Psoas muscle (tissue), 8 donors: ENCODE results near the gene ADAMTS2. TPM values are rescaled to one million over a fixed set of nuclear protein-coding genes. Genes with fewer than 3 reads are reported as not detected.

Experiments used
- ATAC-seq, 4 donors: fragments of 200-7000 bp; cut with Tn5 transposase; one replicate each; pipeline ENCODE4 v1.9.1; 2020; ENCODE audit warnings: moderate library complexity in 3 of 4, mild to moderate bottlenecking in 2 of 4
- DNase-seq, 2 donors: peaks; one replicate each; pipeline ENCODE4 v3.0.0-alpha.2; 2020
- H3K27ac ChIP-seq: fragments of 200-600 bp; one replicate; pipeline ENCODE4 v1.8.0; 2022
- H3K27me3 ChIP-seq, 3 donors: fragments of 200-600 bp in 1 of 3; one replicate each; pipeline versions ENCODE4 v1.6.1 to v1.8.0; 2013 to 2022; ENCODE audit warnings: low read length in 2 of 3, mild to moderate bottlenecking in 2 of 3, moderate library complexity in 1 of 3; ENCODE audit not compliant: insufficient read depth in 3 of 3
- H3K36me3 ChIP-seq, 2 donors: fragments of 200-600 bp in 1 of 2; one replicate each; pipeline versions ENCODE4 v1.6.1 to v1.8.0; 2013 to 2022; ENCODE audit warnings: low read depth in 1 of 2, mild to moderate bottlenecking in 1 of 2, moderate library complexity in 1 of 2; ENCODE audit not compliant: insufficient read depth in 1 of 2
- H3K4me1 ChIP-seq: fragments of 200-600 bp; one replicate; pipeline ENCODE4 v1.8.0; 2022
- H3K4me3 ChIP-seq: fragments of 200-600 bp; one replicate; pipeline ENCODE4 v1.8.0; 2022; ENCODE audit warnings: mild to moderate bottlenecking
- H3K9me3 ChIP-seq: fragments of 200-600 bp; one replicate; pipeline ENCODE4 v1.8.0; 2022
- CTCF ChIP-seq: fragments of 200-600 bp; IDR thresholded peaks from one replicate; pipeline ENCODE4 v1.8.0; 2022; ENCODE audit warnings: antibody characterized with exemption
- WGBS, 3 donors: extraction: QIAGEN DNeasy Blood & Tissue Kit; methylation state at CpG; one replicate each; pipeline versions ENCODE4 v1.1.6 to v1.1.7; 2013; 5-methylcytosine and 5-hydroxymethylcytosine counted together
- intact Hi-C, 2 donors: fragments of 100-400 bp; cut with DNase I; formaldehyde crosslinking; loops; one replicate each; pipeline versions ENCODE4 v1.11.0 to v1.14.2; 2022
- polyA plus RNA-seq, 3 donors: library from polyadenylated mRNA; stranded (reverse); fragments of 200-250 nt; gene quantifications; one replicate each; pipeline ENCODE4 v1.2.3, GENCODE V29; 2013
- total RNA-seq, 4 donors: library from RNA; stranded (reverse); fragmentation: NEBNext Ultra II Directional in 2 of 4; extraction: Animal tissue kit (Norgen Biotek cat#: 25700) in 2 of 4; gene quantifications; one replicate each; pipeline versions ENCODE4 v1.2.1 to v1.2.4, GENCODE V29; 2021 to 2023
- donor health status: healthy with polysubstance abuse.
- donor health status: DM: no; HTN: no; CAD: no; lungs with moderate emphysema.
- donor health status: Bipolar disorder and iron deficiency.
- donor health status: healthy.
- donor health status: DM: yes; HTN: yes; CAD: no.
- donor health status: DM: no; HTN: no; CAD: no.
- donor health status: DM: no; HTN: no; CAD: no.
- donor health status: DM: yes; HTN: yes; CAD: no.

Gene ADAMTS2
- total and polyA plus RNA-seq, 7 donors: 0.83 to 3.7 (median 2.0) TPM

- Histone ChIP-seq H3K36me3 (no peaks in the 10 kb centered on the region), H3K27me3 (no peaks in the 10 kb centered on the region), H3K4me3 (no peak overlapping the region), H3K4me1 (peaks cover 8% of the 10 kb centered on the region), H3K27ac (no peak overlapping the region), H3K9me3 (no peaks in the 10 kb centered on the region)
- DNase-seq (peak; percentile 8 to 17), ATAC-seq (no peak)
- no peak for TF ChIP-seq CTCF
- 87 to 90% (median 88%) methylated on average over 11 to 13 of the region's 13 CpGs for WGBS, 3 donors
- intact Hi-C loops: no loop called here
Measured at GRCh38 chr5:179271821-179272325, 73.4 kb downstream of the ADAMTS2 start.

GRCh38 chr5:179271428-179271734 is 73.9 kb downstream of the ADAMTS2 start:
- Histone ChIP-seq H3K9me3 (no peaks in the 10 kb centered on the region), H3K36me3 (no peaks in the 10 kb centered on the region), H3K27ac (no peak overlapping the region), H3K4me1 (peaks cover 9% of the 10 kb centered on the region), H3K27me3 (no peaks in the 10 kb centered on the region), H3K4me3 (no peak overlapping the region)
- intact Hi-C loops: no loop called here
- WGBS, 3 donors: 68 to 80% (median 76%) methylated on average over 8 of the region's 8 CpGs
- ATAC-seq (no peak), DNase-seq (no peak)
- no peak for TF ChIP-seq CTCF

GRCh38 chr5:179270581-179271427 is 74.5 kb downstream of the ADAMTS2 start:
- Histone ChIP-seq H3K36me3 (no peaks in the 10 kb centered on the region), H3K27ac (no peak overlapping the region), H3K4me1 (peaks cover 14% of the 10 kb centered on the region), H3K27me3 (no peaks in the 10 kb centered on the region), H3K4me3 (no peak overlapping the region), H3K9me3 (no peaks in the 10 kb centered on the region)
- no peak for ATAC-seq
- intact Hi-C loops: no loop called here
- no peak for TF ChIP-seq CTCF
- DNase-seq: peak in 1 of 2 donors; percentile 49
- 63 to 71% (median 66%) methylated on average over 15 of the region's 15 CpGs for WGBS, 3 donors

- peaks cover 16% of the 10 kb centered on the region for H3K4me1 ChIP-seq
- H3K4me3 ChIP-seq: no peak overlapping the region
- no peak overlapping the region for H3K27ac ChIP-seq
- intact Hi-C loops: no loop called here
- DNase-seq (peak in 1 of 2 donors; percentile 29), ATAC-seq (no peak)
- no peak for TF ChIP-seq CTCF
- 64 to 67% (median 67%) methylated on average over 12 to 13 of the region's 13 CpGs for WGBS, 3 donors
- no peaks in the 10 kb centered on the region for H3K9me3 ChIP-seq
- H3K27me3 ChIP-seq: no peaks in the 10 kb centered on the region
- H3K36me3 ChIP-seq: no peaks in the 10 kb centered on the region
Measured at GRCh38 chr5:179269781-179270543, 75.3 kb downstream of the ADAMTS2 start.
